Measurements from ENCODE around the gene CCL19. TPM values are rescaled to one million over a fixed set of nuclear protein-coding genes. Genes with fewer than 3 reads are reported as not detected.

CCL19 gene
- total RNA-seq (2022; extraction: Qiagen RNA extraction; ENCODE audit: low read depth), result not detected in 5 replicates

GRCh38 chr9:34690983-34691935 lies at the start of gene CCL19:
Gene CCL19 (minus strand): TSS chr9:34691276. CDS start chr9:34691139, 137 bp downstream.

GRCh38 chr9:34710023-34710422 lies 18.9 kb upstream of the CCL19 start, which contains the start of gene CCL21:
Gene CCL21 (minus strand): TSS chr9:34710136. CDS start chr9:34710066, 70 bp downstream.

GRCh38 chr9:34662526-34663302 lies 28.4 kb downstream of the CCL19 start, which contains the start of gene CCL27:
Gene CCL27 (minus strand): TSS chr9:34662657. CDS start chr9:34662633, 24 bp downstream.

GRCh38 chr9:34651876-34652601 lies 39.0 kb downstream of the CCL19 start, which contains the start of gene IL11RA:
Gene IL11RA (plus strand): TSS chr9:34652185. CDS start chr9:34655218, 3,033 bp downstream.

GRCh38 chr9:34646211-34647083 lies 44.6 kb downstream of the CCL19 start, which contains the start of gene GALT:
Gene GALT (plus strand): TSS chr9:34646675. CDS start chr9:34646705, 30 bp downstream.

Other genes with a start within 250 kb of the CCL19 start
- 16.2 to 19.2 TPM (median 16.6 TPM) in 5 replicates for gene FAM219A, start 232.7 kb downstream of the CCL19 start, total RNA-seq (2022; extraction: Qiagen RNA extraction; ENCODE audit: low read depth)
- 0.07 TPM in 1 of 5 replicates, not detected in the others for gene DNAI1, start 232.5 kb downstream of the CCL19 start, total RNA-seq (2022; extraction: Qiagen RNA extraction; ENCODE audit: low read depth)
- gene ENHO, start 168.3 kb downstream of the CCL19 start, total RNA-seq (2022; extraction: Qiagen RNA extraction; ENCODE audit: low read depth), result 1.2 to 2.7 TPM (median 1.9 TPM) in 5 replicates
- 0.07 to 0.20 TPM (median 0.13 TPM) in 4 of 5 replicates, not detected in the other for gene CNTFR, start 101.6 kb downstream of the CCL19 start, total RNA-seq (2022; extraction: Qiagen RNA extraction; ENCODE audit: low read depth)
- gene RPP25L, start 79.2 kb downstream of the CCL19 start, total RNA-seq (2022; extraction: Qiagen RNA extraction; ENCODE audit: low read depth), result 40.7 to 50.0 TPM (median 45.1 TPM) in 5 replicates
- 97.5 to 107 TPM (median 104 TPM) in 5 replicates for gene DCTN3, start 70.8 kb downstream of the CCL19 start, total RNA-seq (2022; extraction: Qiagen RNA extraction; ENCODE audit: low read depth)
- 0.10 to 0.28 TPM (median 0.22 TPM) in 5 replicates for gene ARID3C, start 62.2 kb downstream of the CCL19 start, total RNA-seq (2022; extraction: Qiagen RNA extraction; ENCODE audit: low read depth)
- gene SIGMAR1, start 53.5 kb downstream of the CCL19 start, total RNA-seq (2022; extraction: Qiagen RNA extraction; ENCODE audit: low read depth), result 164 to 209 TPM (median 186 TPM) in 5 replicates
- 13.9 to 19.7 TPM (median 19.1 TPM) in 5 replicates for gene GALT, start 44.6 kb downstream of the CCL19 start, total RNA-seq (2022; extraction: Qiagen RNA extraction; ENCODE audit: low read depth)
- gene IL11RA, start 39.1 kb downstream of the CCL19 start, total RNA-seq (2022; extraction: Qiagen RNA extraction; ENCODE audit: low read depth), result 5.6 to 7.6 TPM (median 6.1 TPM) in 5 replicates
- 0.27 to 0.39 TPM (median 0.34 TPM) in 4 of 5 replicates, not detected in the other for gene CCL27, start 28.6 kb downstream of the CCL19 start, total RNA-seq (2022; extraction: Qiagen RNA extraction; ENCODE audit: low read depth)
- gene CCL21, start 18.9 kb upstream of the CCL19 start, total RNA-seq (2022; extraction: Qiagen RNA extraction; ENCODE audit: low read depth), result not detected in 5 replicates